IMR-90 (cell line): ENCODE measurements around the gene KHNYN. TPM values are rescaled to one million over a fixed set of nuclear protein-coding genes. Genes with fewer than 3 reads are reported as not detected.

Experiments used
- ATAC-seq: fragments of 200-7000 bp; cut with Tn5 transposase; 2 replicates; pipeline ENCODE4 v1.9.1; 2020; ENCODE audit warnings: low read depth, mild to moderate bottlenecking, moderate library complexity
- BruUV-seq: library from RNA; stranded (reverse); fragments of 400-500 nt; replicated peaks from 2 replicates; lab custom pipeline; 2021; lab: Mats Ljungman, UMichigan
- CTCF ChIA-PET: fragments of 300-600 bp; formaldehyde crosslinking; extraction: SDS; loops from one replicate; lab custom pipeline; 2021; ENCODE audit warnings: antibody characterized with exemption; lab: Yijun Ruan, JAX
- POLR2A ChIA-PET: fragments of 300-600 bp; sonication (Branson Sonifier 250); formaldehyde crosslinking; loops from one replicate; lab custom pipeline; 2022; ENCODE audit warnings: antibody characterized with exemption; ENCODE audit not compliant: unreplicated experiment; lab: Charles Lee
- DNase-seq: peaks from one replicate; pipeline ENCODE4 v3.0.0; 2013
- H2AFZ ChIP-seq: replicated peaks from 2 replicates; pipeline ENCODE3; 2013; ENCODE audit warnings: low read length, mild to moderate bottlenecking; ENCODE audit not compliant: poor library complexity
- H2AK5ac ChIP-seq: 2 replicates; pipeline ENCODE4 v1.6.1; 2013; ENCODE audit warnings: low read depth, low read length, inconsistent platforms
- H2AK9ac ChIP-seq: replicated peaks from 2 replicates; pipeline ENCODE3; 2013; ENCODE audit warnings: mild to moderate bottlenecking, low read depth, low read length, moderate library complexity; ENCODE audit not compliant: poor library complexity
- H2BK120ac ChIP-seq: 2 replicates; pipeline ENCODE4 v1.6.1; 2013; ENCODE audit warnings: low read depth, low read length, inconsistent platforms
- H2BK15ac ChIP-seq: 3 replicates; pipeline ENCODE4 v1.6.1; 2013; ENCODE audit warnings: low read depth, low read length, inconsistent platforms
- H2BK20ac ChIP-seq: 2 replicates; pipeline ENCODE4 v1.6.1; 2013; ENCODE audit warnings: low read depth, mild to moderate bottlenecking, inconsistent platforms, low read length, moderate library complexity
- H2BK5ac ChIP-seq: 2 replicates; pipeline ENCODE4 v1.6.1; 2013; ENCODE audit warnings: mild to moderate bottlenecking, low read depth, low read length, inconsistent platforms; ENCODE audit not compliant: poor library complexity, severe bottlenecking
- H3K14ac ChIP-seq: replicated peaks from 2 replicates; pipeline ENCODE4 v1.6.1; 2013; ENCODE audit warnings: low read depth, low read length, inconsistent platforms
- H3K18ac ChIP-seq: 2 replicates; pipeline ENCODE4 v1.6.1; 2013; ENCODE audit warnings: low read depth, low read length, control low read depth
- H3K23ac ChIP-seq: 2 replicates; pipeline ENCODE4 v1.6.1; 2013; ENCODE audit warnings: low read depth, low read length, inconsistent platforms
- H3K27ac ChIP-seq: 2 replicates; pipeline ENCODE4 v1.5.1; 2013; ENCODE audit warnings: mild to moderate bottlenecking, control low read depth, low read length; ENCODE audit not compliant: insufficient read depth
- H3K27me3 ChIP-seq: 2 replicates; pipeline ENCODE4 v1.6.1; 2013; ENCODE audit warnings: low read length; ENCODE audit not compliant: control insufficient read depth, insufficient read depth
- H3K36me3 ChIP-seq: 2 replicates; pipeline ENCODE4 v1.6.1; 2013; ENCODE audit warnings: low read length, mixed read lengths; ENCODE audit not compliant: control insufficient read depth, insufficient read depth
- H3K4ac ChIP-seq: 2 replicates; pipeline ENCODE4 v1.6.1; 2013; ENCODE audit warnings: low read depth, low read length, inconsistent platforms
- H3K4me1 ChIP-seq: 2 replicates; pipeline ENCODE4 v1.6.1; 2013; ENCODE audit warnings: low read length, mixed read lengths; ENCODE audit not compliant: control insufficient read depth, insufficient read depth
- H3K4me2 ChIP-seq: 2 replicates; pipeline ENCODE4 v1.6.1; 2013; ENCODE audit warnings: low read depth, mild to moderate bottlenecking, control low read depth, low read length, moderate library complexity
- H3K4me3 ChIP-seq: 2 replicates; pipeline ENCODE4 v1.5.1; 2013; ENCODE audit warnings: low read depth, mild to moderate bottlenecking, control low read depth, low read length, moderate library complexity; ENCODE audit not compliant: insufficient read depth
- H3K56ac ChIP-seq: 2 replicates; pipeline ENCODE4 v1.6.1; 2013; ENCODE audit warnings: low read length, inconsistent platforms; ENCODE audit not compliant: insufficient read depth; ENCODE audit errors: extremely low read depth
- H3K79me1 ChIP-seq, 2 experiments: 2 replicates each; pipeline ENCODE4 v1.6.1; 2013; ENCODE audit warnings: low read length in 2 of 2, inconsistent platforms in 1 of 2, low read depth in 1 of 2
- H3K9ac ChIP-seq: 2 replicates; pipeline ENCODE4 v1.6.1; 2013; ENCODE audit warnings: low read depth, low read length, control low read depth
- H3K9me1 ChIP-seq: 2 replicates; pipeline ENCODE4 v1.6.1; 2013; ENCODE audit warnings: low read length, inconsistent platforms; ENCODE audit not compliant: insufficient read depth
- H3K9me3 ChIP-seq: 2 replicates; pipeline ENCODE4 v1.6.1; 2013; ENCODE audit warnings: low read length; ENCODE audit not compliant: control insufficient read depth, insufficient read depth
- H4K20me1 ChIP-seq: 2 replicates; pipeline ENCODE4 v1.6.1; 2013; ENCODE audit warnings: low read length, inconsistent platforms; ENCODE audit not compliant: insufficient read depth
- H4K5ac ChIP-seq: 2 replicates; pipeline ENCODE4 v1.6.1; 2013; ENCODE audit warnings: mild to moderate bottlenecking, low read depth, low read length, control low read depth
- H4K8ac ChIP-seq, 2 experiments: 2 replicates each; pipeline ENCODE4 v1.6.1; 2013; ENCODE audit warnings: low read depth in 2 of 2, low read length in 2 of 2, control low read depth in 1 of 2, inconsistent platforms in 1 of 2
- H4K91ac ChIP-seq: 2 replicates; pipeline ENCODE4 v1.6.1; 2013; ENCODE audit warnings: low read depth, low read length, inconsistent platforms; ENCODE audit not compliant: insufficient read depth
- CEBPB ChIP-seq: IDR thresholded peaks from 2 replicates; pipeline ENCODE4 v1.6.1; 2012; ENCODE audit warnings: low read depth, low read length, improper control_type of control experiment
- CHD1 ChIP-seq: IDR thresholded peaks from 2 replicates; pipeline ENCODE4 v1.6.1; 2012; ENCODE audit warnings: low read depth, low read length, improper control_type of control experiment
- CTCF ChIP-seq: conservative IDR thresholded peaks from 2 replicates; pipeline ENCODE4 v1.5.1; 2012; ENCODE audit warnings: mild to moderate bottlenecking, low read depth, low read length, improper control_type of control experiment
- MAZ ChIP-seq: IDR thresholded peaks from 2 replicates; pipeline ENCODE4 v1.6.1; 2012; ENCODE audit warnings: low read depth, mild to moderate bottlenecking, low read length, improper control_type of control experiment, moderate library complexity, borderline replicate concordance
- MXI1 ChIP-seq: IDR thresholded peaks from 2 replicates; pipeline ENCODE4 v1.6.1; 2012; ENCODE audit warnings: low read depth, mild to moderate bottlenecking, low read length, moderate library complexity, borderline replicate concordance
- POLR2A ChIP-seq: IDR thresholded peaks from 2 replicates; pipeline ENCODE4 v1.6.1; 2012; ENCODE audit warnings: mild to moderate bottlenecking, low read depth, low read length
- SMC3 ChIP-seq: fragments of 150-350 bp; IDR thresholded peaks from 2 replicates; pipeline ENCODE4 v1.6.1; 2016; ENCODE audit warnings: low read depth, mild to moderate bottlenecking, antibody characterized with exemption, low read length, moderate library complexity
- WGBS, 2 experiments: methylation state at CpG; one replicate each; pipeline versions ENCODE4 v1.1.5 to v1.1.7; 2013; ENCODE audit warnings: missing lambda C conversion rate in 2 of 2; ENCODE audit not compliant: insufficient read length in 1 of 2; ENCODE audit errors: extremely low coverage in 2 of 2; 5-methylcytosine and 5-hydroxymethylcytosine counted together
- dilution Hi-C: fragments of 300-500 bp; cut with HindIII; formaldehyde crosslinking; loops from one replicate; pipeline ENCODE4 v1.14.3; 2018; ENCODE audit warnings: low sequenced_read_pairs; ENCODE audit not compliant: unreplicated experiment
- in situ Hi-C: fragments of 300-500 bp; cut with MboI; formaldehyde crosslinking; loops from 3 replicates; pipeline ENCODE4 v1.14.3; 2019; ENCODE audit warnings: low sequenced_read_pairs, inconsistent platforms, mixed read lengths
- intact Hi-C: fragments of 100-400 bp; cut with micrococcal nuclease; formaldehyde crosslinking; loops from 2 replicates; pipeline ENCODE4 v1.10.0; 2022
- polyA plus RNA-seq, 3 experiments: library from polyadenylated mRNA; depleted of rRNA; stranded (reverse); fragments of >200 nt; gene quantifications; 2 replicates each; pipeline ENCODE4 v1.2.3, GENCODE V29; 2012; ENCODE audit warnings: low replicate concordance in 1 of 3
- total RNA-seq: library from RNA; depleted of rRNA; stranded (reverse); fragments of >200 nt; gene quantifications from 2 replicates; pipeline ENCODE4 v1.2.3, GENCODE V29; 2012

KHNYN gene
- total and polyA plus RNA-seq, 2 of the 4 experiments (the other 2 are of a cell fraction), result 18.9 to 24.4 TPM

GRCh38 chr14:24473211-24473610 lies 43.5 kb downstream of the KHNYN start:
- no peak overlapping the region for H4K91ac ChIP-seq
- no peak overlapping the region for H3K9ac ChIP-seq
- H2BK15ac ChIP-seq, result no peak overlapping the region
- H3K4me3 ChIP-seq, result no peak overlapping the region
- no peak overlapping the region for H2BK120ac ChIP-seq
- no peak overlapping the region for H2AK9ac ChIP-seq
- H3K23ac ChIP-seq, result no peak overlapping the region
- 60% methylated on average over 4 of the region's 12 CpGs; no CpG with 5 or more reads in 1 of the 2 experiments for WGBS, 2 experiments
- ChIA-PET POLR2A (no interaction called here), CTCF (no interaction called here)
- H3K9me3 ChIP-seq, result no peaks in the 10 kb centered on the region
- H3K56ac ChIP-seq, result no peak overlapping the region
- H3K36me3 ChIP-seq, result no peaks in the 10 kb centered on the region
- TF ChIP-seq CTCF (no peak), SMC3 (no peak), POLR2A (no peak), MXI1 (no peak), CHD1 (no peak), MAZ (no peak), CEBPB (no peak)
- no peaks in the 10 kb centered on the region for H3K9me1 ChIP-seq
- H3K4me1 ChIP-seq, result no peaks in the 10 kb centered on the region
- H2BK20ac ChIP-seq, result no peak overlapping the region
- H2AK5ac ChIP-seq, result no peak overlapping the region
- no TSS peak for BruUV-seq
- no peak for ATAC-seq
- no peaks in the 10 kb centered on the region for H3K27me3 ChIP-seq
- in situ Hi-C loops, result no loop called here
- H3K79me1 ChIP-seq, result no peaks in the 10 kb centered on the region
- H3K4ac ChIP-seq, result no peak overlapping the region
- H4K8ac ChIP-seq, result no peak overlapping the region
- no peak overlapping the region for H3K27ac ChIP-seq
- no peak overlapping the region for H3K18ac ChIP-seq
- no peak overlapping the region for H4K5ac ChIP-seq
- H3K14ac ChIP-seq, result no peak overlapping the region
- DNase-seq, result no peak
- dilution Hi-C loops, result no loop called here
- no peaks in the 10 kb centered on the region for H4K20me1 ChIP-seq
- no peak overlapping the region for H2AFZ ChIP-seq
- H3K4me2 ChIP-seq, result no peak overlapping the region
- H2BK5ac ChIP-seq, result no peak overlapping the region
- intact Hi-C loops, result no loop called here
